ENCODE data around the gene ZNF821. TPM values are rescaled to one million over a fixed set of nuclear protein-coding genes. Genes with fewer than 3 reads are reported as not detected.
A peak's percentile ranks its signal among the peaks of the same experiment; 100 is the strongest.
"Not testable (repeated sequence)": the region's sequence is repeated elsewhere in the genome, so short reads cannot be mapped to it uniquely, and the experiment has no call there.

Gene ZNF821
- total RNA-seq, 1 donor from 2014 or later: 7.9 TPM

GRCh38 chr16:71811261-71811803 lies 72.7 kb downstream of the ZNF821 start:
- Mint-ChIP-seq H3K36me3 (ENCODE audit: low read depth) (peaks cover 9% of the 10 kb centered on the region), H3K4me3 (ENCODE audit: low read depth) (no peak overlapping the region), H3K27ac (no peak overlapping the region), H3K4me1 (ENCODE audit: low read depth) (peaks cover 18% of the 10 kb centered on the region), H3K9me3 (no peaks in the 10 kb centered on the region), H3K27me3 (ENCODE audit: low read depth) (no peaks in the 10 kb centered on the region)
- intact Hi-C loops (cut with micrococcal nuclease): no loop called here
- DNase-seq (ENCODE audit: low spot score): no peak

- peaks cover 11% of the 10 kb centered on the region for H3K36me3 Mint-ChIP-seq (ENCODE audit: low read depth)
- H3K27ac Mint-ChIP-seq: peak overlapping the region; percentile 100
- intact Hi-C loops (cut with micrococcal nuclease); DNase-seq (ENCODE audit: low spot score); H3K27me3 Mint-ChIP-seq (ENCODE audit: low read depth); H3K9me3 Mint-ChIP-seq: not testable (repeated sequence)
- peaks cover 16% of the 10 kb centered on the region for H3K4me1 Mint-ChIP-seq (ENCODE audit: low read depth)
- H3K4me3 Mint-ChIP-seq (ENCODE audit: low read depth): peak overlapping the region; percentile 95
Measured at GRCh38 chr16:71810155-71810530, 73.8 kb downstream of the ZNF821 start.

Other genes starting within 250 kb of the ZNF821 start
- 15.8 and 16.1 TPM in 2 replicates for gene PHLPP2, start 159.5 kb downstream of the ZNF821 start, total RNA-seq
- gene AP1G1, start 75.3 kb downstream of the ZNF821 start, total RNA-seq: 90.6 and 91.6 TPM in 2 replicates
- 17.2 and 19.7 TPM in 2 replicates for gene ATXN1L, start 38.2 kb downstream of the ZNF821 start, total RNA-seq
- 158 and 167 TPM in 2 replicates for gene IST1, start 11.3 kb upstream of the ZNF821 start, total RNA-seq
- not detected in 2 replicates for gene PKD1L3, start 116.2 kb upstream of the ZNF821 start, total RNA-seq
- 26.7 and 27.1 TPM in 2 replicates for gene DHODH, start 124.6 kb upstream of the ZNF821 start, total RNA-seq
- gene HP, start 170.3 kb upstream of the ZNF821 start, total RNA-seq: not detected in 2 replicates
- gene HPR, start 179.0 kb upstream of the ZNF821 start, total RNA-seq: not detected in 2 replicates
- 16.5 and 17.1 TPM in 2 replicates for gene TXNL4B, start 209.4 kb upstream of the ZNF821 start, total RNA-seq
- gene DHX38, start 209.7 kb upstream of the ZNF821 start, total RNA-seq: 86.3 and 95.8 TPM in 2 replicates